Measurements from ENCODE around the gene CERKL. TPM values are rescaled to one million over a fixed set of nuclear protein-coding genes. Genes with fewer than 3 reads are reported as not detected.

The CERKL gene
- total RNA-seq, 6 experiments from 2014 or later, result 0.37 TPM; not detected in 5

DNA sequence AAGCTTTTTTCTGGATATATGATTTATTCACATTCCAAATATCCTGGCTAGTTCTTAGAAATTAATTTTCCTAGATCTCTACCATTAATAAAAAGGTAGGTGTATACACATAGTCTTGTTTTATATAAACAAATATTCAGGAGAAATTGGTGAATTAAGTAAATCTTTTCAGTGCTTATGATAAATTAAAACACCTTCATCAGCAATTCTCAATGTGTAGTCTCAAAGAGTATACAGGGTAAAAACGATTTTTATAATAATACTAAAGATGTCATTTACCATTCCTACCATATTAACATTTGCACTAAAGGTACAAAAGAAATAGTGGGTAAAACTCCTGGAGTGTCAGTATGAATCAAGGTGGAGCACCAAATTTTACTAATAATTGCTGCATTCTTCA lies 40.2 kb downstream of the CERKL start:
- Histone ChIP-seq H3K27me3 (no peaks in the 10 kb centered on the region), H3K36me3 (no peaks in the 10 kb centered on the region), H3K9me3 (no peaks in the 10 kb centered on the region), H3K27ac (no peak overlapping the region), H3K4me1 (no peaks in the 10 kb centered on the region), H3K4me3 (no peak overlapping the region)
- ATAC-seq, result no peak
- DNase-seq, result no peak
- intact Hi-C loops (cut with DNase I), result no loop called here
- WGBS (ENCODE audit: insufficient coverage, low coverage, low lambda C conversion rate, missing lambda C conversion rate), result 38% methylated on average over 1 of the region's 1 CpG
- TF ChIP-seq, protein P1, sequence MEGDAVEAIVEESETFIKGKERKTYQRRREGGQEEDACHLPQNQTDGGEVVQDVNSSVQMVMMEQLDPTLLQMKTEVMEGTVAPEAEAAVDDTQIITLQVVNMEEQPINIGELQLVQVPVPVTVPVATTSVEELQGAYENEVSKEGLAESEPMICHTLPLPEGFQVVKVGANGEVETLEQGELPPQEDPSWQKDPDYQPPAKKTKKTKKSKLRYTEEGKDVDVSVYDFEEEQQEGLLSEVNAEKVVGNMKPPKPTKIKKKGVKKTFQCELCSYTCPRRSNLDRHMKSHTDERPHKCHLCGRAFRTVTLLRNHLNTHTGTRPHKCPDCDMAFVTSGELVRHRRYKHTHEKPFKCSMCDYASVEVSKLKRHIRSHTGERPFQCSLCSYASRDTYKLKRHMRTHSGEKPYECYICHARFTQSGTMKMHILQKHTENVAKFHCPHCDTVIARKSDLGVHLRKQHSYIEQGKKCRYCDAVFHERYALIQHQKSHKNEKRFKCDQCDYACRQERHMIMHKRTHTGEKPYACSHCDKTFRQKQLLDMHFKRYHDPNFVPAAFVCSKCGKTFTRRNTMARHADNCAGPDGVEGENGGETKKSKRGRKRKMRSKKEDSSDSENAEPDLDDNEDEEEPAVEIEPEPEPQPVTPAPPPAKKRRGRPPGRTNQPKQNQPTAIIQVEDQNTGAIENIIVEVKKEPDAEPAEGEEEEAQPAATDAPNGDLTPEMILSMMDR (IDR thresholded peaks at IDR 0.05), result no peak
- TF ChIP-seq POLR2A (IDR thresholded peaks at IDR 0.05), result no peak

DNA sequence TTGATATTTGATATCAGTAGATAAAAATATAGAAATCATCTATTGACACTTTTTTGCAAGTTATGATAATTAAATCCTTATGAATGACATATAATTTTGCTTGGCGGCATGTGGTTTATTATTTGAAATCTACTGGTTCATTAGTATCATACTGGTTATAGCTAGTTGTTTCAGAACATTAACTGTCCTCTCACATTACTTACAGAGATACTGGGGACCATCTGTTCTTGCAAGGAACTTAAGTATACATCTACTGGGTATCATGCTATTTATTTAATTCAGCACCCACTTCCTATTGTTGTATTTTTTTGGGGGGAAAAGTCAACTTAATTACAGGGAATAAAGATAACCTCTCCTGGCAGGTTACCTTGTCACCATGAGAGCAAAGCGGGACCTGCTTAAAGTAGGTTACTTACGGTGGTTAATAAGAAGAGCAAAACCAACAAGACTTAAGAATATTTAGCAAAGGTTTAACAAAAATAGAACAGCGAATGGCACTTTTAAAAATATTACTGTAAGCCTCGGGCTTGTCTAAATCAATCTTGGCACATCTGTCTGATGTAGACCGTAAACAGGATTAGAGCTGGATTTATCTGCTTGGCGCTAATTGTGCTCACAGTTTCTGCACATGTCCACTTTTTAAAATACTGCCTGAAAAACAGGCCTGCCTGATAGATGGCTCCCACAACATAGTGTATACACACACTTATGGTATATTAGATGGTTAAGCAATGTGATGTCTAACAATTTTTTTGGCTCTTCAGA lies 41.8 kb downstream of the CERKL start:
- Histone ChIP-seq H3K9me3 (no peaks in the 10 kb centered on the region), H3K27ac (no peak overlapping the region), H3K27me3 (no peaks in the 10 kb centered on the region), H3K4me3 (no peak overlapping the region), H3K4me1 (no peaks in the 10 kb centered on the region), H3K36me3 (no peaks in the 10 kb centered on the region)
- no peak for ATAC-seq
- TF ChIP-seq, protein P1 (IDR thresholded peaks at IDR 0.05), result no peak
- no peak for TF ChIP-seq POLR2A (IDR thresholded peaks at IDR 0.05)
- DNase-seq, result no peak
- intact Hi-C loops (cut with DNase I), result no loop called here
- WGBS (ENCODE audit: insufficient coverage, low coverage, low lambda C conversion rate, missing lambda C conversion rate), result 76% methylated on average over 7 of the region's 7 CpGs

DNA sequence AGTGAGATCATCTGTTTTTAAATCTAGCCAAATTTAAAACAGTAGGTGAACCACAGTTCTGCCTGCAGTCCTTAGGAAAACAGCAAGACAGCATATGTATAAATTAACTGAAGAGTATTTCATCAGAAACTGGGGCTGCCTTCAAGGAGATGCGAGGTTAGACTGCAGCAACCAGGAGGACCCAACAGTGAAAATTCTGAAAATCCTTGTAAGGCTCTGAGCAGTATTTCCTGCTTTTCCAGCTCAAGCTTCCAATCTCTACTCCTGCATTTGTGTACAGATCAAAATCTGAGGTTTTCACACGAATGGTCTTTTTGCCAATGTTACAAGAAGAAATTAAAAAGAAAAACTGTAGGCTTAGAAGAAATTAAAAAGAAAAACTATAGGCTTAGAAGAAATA lies 43.7 kb downstream of the CERKL start:
- TF ChIP-seq, protein P1 (IDR thresholded peaks at IDR 0.05), result no peak
- TF ChIP-seq POLR2A (IDR thresholded peaks at IDR 0.05), result no peak
- intact Hi-C loops (cut with DNase I), result no loop called here
- 34% methylated on average over 2 of the region's 2 CpGs for WGBS (ENCODE audit: insufficient coverage, low coverage, low lambda C conversion rate, missing lambda C conversion rate)

DNA sequence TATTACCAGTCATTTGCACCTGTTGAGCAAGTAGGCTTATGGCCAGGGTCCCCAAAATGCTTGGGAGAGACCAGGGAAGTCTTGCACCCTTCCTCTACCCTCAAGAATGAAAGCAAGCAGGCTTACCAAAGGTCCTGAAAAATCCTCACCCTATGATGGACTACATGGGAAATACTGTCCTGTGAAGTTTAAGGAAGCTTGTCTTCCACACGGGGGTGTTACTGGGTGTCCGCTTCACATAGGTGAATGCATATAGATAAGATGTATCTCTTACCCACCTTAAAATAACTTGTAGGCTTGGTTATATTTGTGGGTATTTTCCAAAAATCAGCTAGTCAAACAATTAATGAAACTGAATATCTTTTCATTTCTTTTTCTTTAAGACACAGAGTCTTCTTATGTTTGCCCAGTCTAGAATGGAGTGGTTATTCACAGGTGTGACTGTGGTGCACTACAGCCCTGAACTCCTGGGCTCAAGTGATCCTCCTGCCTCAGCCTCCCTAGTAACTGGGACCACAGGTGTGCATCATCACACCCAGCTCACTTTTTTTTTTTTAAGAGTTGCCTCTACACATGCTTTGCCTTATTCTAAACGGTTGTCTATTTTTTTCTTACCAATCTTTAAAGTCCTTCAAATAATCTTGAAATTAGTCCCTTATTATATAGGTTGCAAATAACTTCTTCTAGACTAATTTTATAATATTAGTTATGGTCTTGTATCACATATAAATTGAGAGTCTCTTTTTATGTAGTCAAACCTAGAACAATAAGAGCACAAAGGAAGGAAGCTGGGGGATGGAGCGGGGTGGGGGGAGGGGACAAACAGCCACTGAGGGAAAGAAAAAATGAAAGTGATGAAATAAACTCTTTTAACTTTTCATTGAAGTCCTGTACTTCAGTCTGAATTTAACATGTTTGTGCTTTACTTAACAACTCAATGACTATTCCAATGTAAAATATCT lies 49.0 kb downstream of the CERKL start:
- no peaks in the 10 kb centered on the region for H3K4me1 ChIP-seq
- intact Hi-C loops (cut with DNase I), result no loop called here
- ATAC-seq (no peak), DNase-seq (no peak)
- TF ChIP-seq, protein P1 (IDR thresholded peaks at IDR 0.05), result no peak
- no peak for TF ChIP-seq POLR2A (IDR thresholded peaks at IDR 0.05)
- H3K27ac ChIP-seq, result no peak overlapping the region
- no peaks in the 10 kb centered on the region for H3K9me3 ChIP-seq
- H3K4me3 ChIP-seq, result no peak overlapping the region
- H3K36me3 ChIP-seq, result no peaks in the 10 kb centered on the region
- no peaks in the 10 kb centered on the region for H3K27me3 ChIP-seq
- 57% methylated on average over 4 of the region's 4 CpGs for WGBS (ENCODE audit: insufficient coverage, low coverage, low lambda C conversion rate, missing lambda C conversion rate)

More for the DNA sequence above, 43.7 kb downstream of the CERKL start:
- DNase-seq (no peak), ATAC-seq (no peak)
- no peaks in the 10 kb centered on the region for H3K27me3 ChIP-seq
- no peaks in the 10 kb centered on the region for H3K9me3 ChIP-seq
- H3K4me1 ChIP-seq, result no peaks in the 10 kb centered on the region
- H3K27ac ChIP-seq, result no peak overlapping the region
- H3K36me3 ChIP-seq, result no peaks in the 10 kb centered on the region
- H3K4me3 ChIP-seq, result no peak overlapping the region
